A549 (cell line): ENCODE data around the gene GALC. TPM values are rescaled to one million over a fixed set of nuclear protein-coding genes. Genes with fewer than 3 reads are reported as not detected.

Source experiments
- ATAC-seq, 2 experiments: fragments of 200-7000 bp in 1 of 2; fragments of >200 bp in 1 of 2; cut with Nextera tagmentation in 1 of 2; cut with Tn5 transposase in 1 of 2; 3 replicates each; pipeline versions ENCODE4 v1.8.0 to v1.9.1; 2018 to 2020; ENCODE audit warnings: mild to moderate bottlenecking in 1 of 2, moderate library complexity in 1 of 2
- CTCF ChIA-PET: fragments of 300-600 bp; sonication (Branson Sonifier 250); formaldehyde crosslinking; extraction: SDS; loops from one replicate; lab custom pipeline; 2021; ENCODE audit warnings: antibody characterized with exemption, inconsistent platforms; lab: Yijun Ruan, JAX
- POLR2A ChIA-PET: fragments of 350-600 bp; formaldehyde crosslinking; extraction: SDS; loops from one replicate; lab custom pipeline; 2021; ENCODE audit warnings: antibody characterized with exemption, inconsistent platforms; lab: Yijun Ruan, JAX
- DNase-seq, 2 experiments: peaks; one replicate each; pipeline versions ENCODE4 v3.0.0 to v3.0.0-alpha.2; 2011 to 2016; ENCODE audit warnings: low read depth in 1 of 2, low spot score in 1 of 2
- FAIRE-seq: peaks from 2 replicates; lab custom pipeline; 2011; peaks lifted over from hg19 to GRCh38; lab: Jason Lieb, UNC
- H3K27ac ChIP-seq, 2 experiments: fragments of >200 bp; sonication (Bioruptor Twin); formaldehyde crosslinking; 3 replicates each; pipeline ENCODE4 v1.5.1; 2016 to 2017
- H3K4me1 ChIP-seq: fragments of >200 bp; sonication (Bioruptor Twin); formaldehyde crosslinking; 3 replicates; pipeline ENCODE4 v1.6.1; 2016
- H3K4me2 ChIP-seq: fragments of >200 bp; sonication (Bioruptor Twin); formaldehyde crosslinking; 3 replicates; pipeline ENCODE4 v1.6.1; 2016
- H3K4me3 ChIP-seq: fragments of >200 bp; sonication (Bioruptor Twin); formaldehyde crosslinking; 3 replicates; pipeline ENCODE4 v1.5.1; 2016
- H3K9me3 ChIP-seq: fragments of >200 bp; sonication (Bioruptor Twin); formaldehyde crosslinking; 3 replicates; pipeline ENCODE4 v1.6.1; 2016
- ATOH8 ChIP-seq: fragments of 250-450 bp; sonication (Bioruptor Pico); IDR thresholded peaks from 2 replicates; pipeline ENCODE4 v1.5.0; 2020; ENCODE audit warnings: low read depth, mild to moderate bottlenecking, moderate library complexity
- BHLHE40 ChIP-seq: IDR thresholded peaks from 2 replicates; pipeline ENCODE4 v1.6.1; 2012; ENCODE audit warnings: low read depth, low read length, inconsistent platforms
- CBX8 ChIP-seq: fragments of 200-600 bp; sonication (generic); IDR thresholded peaks from 2 replicates; pipeline ENCODE4 v1.6.1; 2016
- CEBPB ChIP-seq, 2 experiments: fragments of >200 bp in 1 of 2; sonication (Bioruptor Twin) in 1 of 2; formaldehyde crosslinking in 1 of 2; IDR thresholded peaks; 2 replicates each; pipeline ENCODE4 v1.6.1; 2012 to 2016
- CHD2 ChIP-seq: fragments of 150-350 bp; IDR thresholded peaks from 2 replicates; pipeline ENCODE4 v1.6.1; 2014; ENCODE audit warnings: low read length; ENCODE audit not compliant: partially characterized antibody
- CHD4 ChIP-seq: fragments of 200-600 bp; sonication (generic); IDR thresholded peaks from 2 replicates; pipeline ENCODE4 v1.6.1; 2016; ENCODE audit warnings: antibody characterized with exemption, mild to moderate bottlenecking, borderline replicate concordance
- E2F6 ChIP-seq: IDR thresholded peaks from 2 replicates; pipeline ENCODE4 v1.6.1; 2012; ENCODE audit warnings: low read depth, borderline replicate concordance
- EHF ChIP-seq: fragments of 250-450 bp; sonication (Bioruptor Pico); IDR thresholded peaks from 2 replicates; pipeline ENCODE4 v1.5.0; 2020; ENCODE audit warnings: mild to moderate bottlenecking
- ESRRA ChIP-seq: fragments of 150-350 bp; IDR thresholded peaks from 2 replicates; pipeline ENCODE4 v1.6.1; 2014; ENCODE audit warnings: mild to moderate bottlenecking, low read length, borderline replicate concordance
- GATA3 ChIP-seq: IDR thresholded peaks from 2 replicates; pipeline ENCODE4 v1.6.1; 2012; ENCODE audit warnings: borderline replicate concordance
- HDAC2 ChIP-seq: fragments of 200-600 bp; sonication (generic); IDR thresholded peaks from 2 replicates; pipeline ENCODE4 v1.6.1; 2016
- HES2 ChIP-seq: fragments of >200 bp; sonication (Bioruptor Twin); formaldehyde crosslinking; IDR thresholded peaks from 2 replicates; pipeline ENCODE4 v1.6.1; 2016
- HEYL ChIP-seq: fragments of 250-450 bp; sonication (Bioruptor Pico); IDR thresholded peaks from 2 replicates; pipeline ENCODE4 v1.8.0; 2021; ENCODE audit warnings: mild to moderate bottlenecking, moderate library complexity
- HOXA7 ChIP-seq: fragments of 250-450 bp; sonication (Bioruptor Pico); IDR thresholded peaks from 2 replicates; pipeline ENCODE4 v1.5.0; 2020; ENCODE audit warnings: mild to moderate bottlenecking, moderate library complexity
- HOXB13 ChIP-seq: fragments of 250-450 bp; sonication (Bioruptor Pico); IDR thresholded peaks from 2 replicates; pipeline ENCODE4 v1.5.0; 2020; ENCODE audit warnings: low read depth, mild to moderate bottlenecking, moderate library complexity
- JUNB ChIP-seq: fragments of >200 bp; sonication (Bioruptor Twin); formaldehyde crosslinking; IDR thresholded peaks from 2 replicates; pipeline ENCODE4 v1.6.1; 2016
- KDM5A ChIP-seq: fragments of 200-600 bp; sonication (generic); IDR thresholded peaks from 2 replicates; pipeline ENCODE4 v1.6.1; 2016; ENCODE audit warnings: antibody characterized with exemption, mild to moderate bottlenecking
- MAFK ChIP-seq: fragments of 450-650 bp; IDR thresholded peaks from 2 replicates; pipeline ENCODE4 v1.6.1; 2014; ENCODE audit not compliant: partially characterized antibody
- MYC ChIP-seq: IDR thresholded peaks from 2 replicates; pipeline ENCODE4 v1.6.1; 2012; ENCODE audit warnings: mild to moderate bottlenecking, inconsistent platforms, low read length, improper control_type of control experiment, borderline replicate concordance
- NPAS2 ChIP-seq: fragments of 250-450 bp; sonication (Bioruptor Pico); IDR thresholded peaks from 2 replicates; pipeline ENCODE4 v1.8.0; 2022; ENCODE audit warnings: mild to moderate bottlenecking, moderate library complexity, borderline replicate concordance
- PBX3 ChIP-seq: IDR thresholded peaks from 2 replicates; pipeline ENCODE4 v1.6.1; 2012
- POLR2A ChIP-seq: IDR thresholded peaks from 2 replicates; pipeline ENCODE4 v1.6.1; 2012; ENCODE audit warnings: mild to moderate bottlenecking, low read length
- POLR2AphosphoS2 ChIP-seq: conservative IDR thresholded peaks from 2 replicates; pipeline ENCODE4 v1.6.1; 2012; ENCODE audit warnings: low read length, improper control_type of control experiment, inconsistent platforms
- RCOR1 ChIP-seq: fragments of 150-350 bp; IDR thresholded peaks from 2 replicates; pipeline ENCODE4 v1.6.1; 2014; ENCODE audit warnings: antibody characterized with exemption, low read length, low read depth
- RNF2 ChIP-seq: fragments of 200-600 bp; sonication (generic); IDR thresholded peaks from 2 replicates; pipeline ENCODE4 v1.6.1; 2016; ENCODE audit warnings: low read depth, mild to moderate bottlenecking, antibody characterized with exemption, moderate library complexity, borderline replicate concordance
- SMC3 ChIP-seq: fragments of >200 bp; sonication (Bioruptor Twin); formaldehyde crosslinking; IDR thresholded peaks from 3 replicates; pipeline ENCODE4 v1.6.1; 2018; ENCODE audit warnings: inconsistent platforms
- TP53 ChIP-seq: fragments of 250-450 bp; sonication (Bioruptor Pico); IDR thresholded peaks from 2 replicates; pipeline ENCODE4 v1.5.0; 2021; ENCODE audit warnings: mild to moderate bottlenecking, moderate library complexity
- USF2 ChIP-seq: fragments of 450-650 bp; IDR thresholded peaks from 2 replicates; pipeline ENCODE4 v1.6.1; 2014; ENCODE audit warnings: antibody characterized with exemption
- ZC3H11A ChIP-seq: fragments of 450-650 bp; IDR thresholded peaks from 2 replicates; pipeline ENCODE4 v1.6.1; 2014; ENCODE audit warnings: antibody characterized with exemption, mild to moderate bottlenecking
- ZSCAN20 ChIP-seq: fragments of 250-450 bp; sonication (Bioruptor Pico); IDR thresholded peaks from 2 replicates; pipeline ENCODE4 v1.8.0; 2022; ENCODE audit warnings: mild to moderate bottlenecking, moderate library complexity
- WGBS: methylation state at CpG from one replicate; pipeline ENCODE4 v1.1.6; 2017; ENCODE audit errors: missing lambda C conversion rate; 5-methylcytosine and 5-hydroxymethylcytosine counted together
- polyA plus RNA-seq, 4 experiments: library from polyadenylated mRNA; depleted of rRNA in 3 of 4; stranded (reverse); fragments of >200 nt; fragmentation: RNase III in 1 of 4; extraction: RNeasy Plus Mini Kit Qiagen cat#74134 plus additional on column Dnase treatment in 1 of 4; gene quantifications; 2 replicates in 3 of 4; 3 replicates in 1 of 4; pipeline ENCODE4 v1.2.3, GENCODE V29; 2011 to 2017

The GALC gene
- polyA plus RNA-seq, 2 of the 4 experiments (the other 2 are of a cell fraction): 15.5 to 38.3 TPM

GRCh38 chr14:88029500-88029899 lies 36.5 kb upstream of the GALC start:
- FAIRE-seq: no peak
- Histone ChIP-seq H3K4me3 (no peak overlapping the region), H3K9me3 (no peaks in the 10 kb centered on the region), H3K27ac (no peak overlapping the region), H3K4me2 (no peak overlapping the region), H3K4me1 (peaks cover 13% of the 10 kb centered on the region)
- TF ChIP-seq ESRRA: no peak
- TF ChIP-seq CEBPB (IDR thresholded peaks at IDR 0.05): no peak
- TF ChIP-seq ZC3H11A: no peak
- no peak for TF ChIP-seq HES2
- WGBS: 55% methylated on average over 2 of the region's 2 CpGs
- no peak for DNase-seq
- ATAC-seq: no peak
- ChIA-PET CTCF (interaction anchor here (1.5 to 1.7 kb wide), 2 partner anchors 15 to 85 kb away, joined by 3 to 5 read pairs; no protein-coding TSS in a partner anchor), POLR2A (no interaction called here)

GRCh38 chr14:88026890-88027289 lies 33.9 kb upstream of the GALC start:
- WGBS: 71% methylated on average over 2 of the region's 2 CpGs
- no peak overlapping the region for H3K4me2 ChIP-seq
- DNase-seq (no peak), FAIRE-seq (no peak), ATAC-seq (no peak)
- H3K9me3 ChIP-seq: no peaks in the 10 kb centered on the region
- H3K27ac ChIP-seq: no peak overlapping the region
- POLR2A ChIA-PET: no interaction called here
- H3K4me3 ChIP-seq: no peak overlapping the region
- TF ChIP-seq ZSCAN20: no peak
- TF ChIP-seq USF2: no peak
- no peak for TF ChIP-seq HEYL (CRISPR knock-in tag)
- no peak for TF ChIP-seq ATOH8
- TF ChIP-seq HDAC2: no peak
- no peak for TF ChIP-seq MYC
- TF ChIP-seq SMC3: no peak
- no peak for TF ChIP-seq JUNB
- TF ChIP-seq E2F6: no peak
- TF ChIP-seq CHD4: no peak
- CTCF ChIA-PET: interaction anchor here (0.7 kb wide), 1 partner anchor 12 kb away, joined by 6 read pairs; no protein-coding TSS in a partner anchor
- H3K4me1 ChIP-seq: peaks cover 25% of the 10 kb centered on the region

GRCh38 chr14:88025313-88025712 lies 32.3 kb upstream of the GALC start:
- WGBS: 53% methylated on average over 3 of the region's 3 CpGs
- H3K4me3 ChIP-seq: no peak overlapping the region
- no peak for DNase-seq
- H3K27ac ChIP-seq: peak overlapping the region; percentile 62 to 67; a peak in 4 of 6 replicates
- H3K9me3 ChIP-seq: no peaks in the 10 kb centered on the region
- ATAC-seq: peak in 1 of 2 experiments; percentile 48; a peak in 2 of 6 replicates
- ChIA-PET CTCF (interaction anchor here (1.0 kb wide), 1 partner anchor 8 kb away, joined by 3 read pairs; no protein-coding TSS in a partner anchor), POLR2A (no interaction called here)
- TF ChIP-seq TP53 (CRISPR knock-in tag): no peak
- TF ChIP-seq HEYL (CRISPR knock-in tag): no peak
- TF ChIP-seq EHF (CRISPR knock-in tag): no peak
- no peak for TF ChIP-seq POLR2A
- TF ChIP-seq CBX8: no peak
- no peak for TF ChIP-seq NPAS2 (CRISPR knock-in tag)
- TF ChIP-seq MAFK: no peak
- no peak for TF ChIP-seq CHD4
- TF ChIP-seq PBX3: no peak
- no peak for TF ChIP-seq POLR2AphosphoS2
- no peak for TF ChIP-seq HOXA7
- TF ChIP-seq USF2: no peak
- no peak for TF ChIP-seq MYC
- no peak for TF ChIP-seq CHD2
- TF ChIP-seq HOXB13 (CRISPR knock-in tag): no peak
- no peak for TF ChIP-seq GATA3
- TF ChIP-seq RCOR1: no peak
- no peak for TF ChIP-seq RNF2
- no peak for TF ChIP-seq KDM5A
- no peak for TF ChIP-seq BHLHE40
- H3K4me2 ChIP-seq: peak overlapping the region; percentile 75
- no peak for FAIRE-seq
- peaks cover 25% of the 10 kb centered on the region for H3K4me1 ChIP-seq
